Osteoblast (primary cell): Measurements from ENCODE around the gene ACBD5. TPM values are rescaled to one million over a fixed set of nuclear protein-coding genes. Genes with fewer than 3 reads are reported as not detected.

ENCODE experiments used
- DNase-seq: peaks from one replicate; pipeline ENCODE4 v3.0.0; 2011; ENCODE audit warnings: low spot score, mixed read lengths; ENCODE audit not compliant: insufficient read length; ENCODE audit errors: missing footprints
- H2AFZ ChIP-seq: 2 replicates; pipeline ENCODE4 v1.6.0; 2011; ENCODE audit warnings: mild to moderate bottlenecking, low read length
- H3K27ac ChIP-seq: 2 replicates; pipeline ENCODE4 v1.5.1; 2011; ENCODE audit warnings: mild to moderate bottlenecking, low read depth, low read length, moderate library complexity
- H3K27me3 ChIP-seq: 2 replicates; pipeline ENCODE4 v1.6.0; 2012; ENCODE audit warnings: mild to moderate bottlenecking, control low read depth, inconsistent platforms, low read length, moderate library complexity; ENCODE audit not compliant: insufficient read depth
- H3K36me3 ChIP-seq: 2 replicates; pipeline ENCODE4 v1.5.1; 2011; ENCODE audit warnings: mild to moderate bottlenecking, low read length, control low read depth, moderate library complexity; ENCODE audit not compliant: insufficient read depth
- H3K4me1 ChIP-seq: 2 replicates; pipeline ENCODE4 v1.5.1; 2011; ENCODE audit warnings: mild to moderate bottlenecking, low read length, control low read depth, moderate library complexity; ENCODE audit not compliant: insufficient read depth
- H3K4me2 ChIP-seq: 2 replicates; pipeline ENCODE4 v1.6.0; 2011; ENCODE audit warnings: mild to moderate bottlenecking, low read length; ENCODE audit not compliant: insufficient read depth
- H3K4me3 ChIP-seq: fragments of 200-600 bp; sonication (generic); 3 replicates; pipeline ENCODE4 v1.5.1; 2012; ENCODE audit warnings: mild to moderate bottlenecking, low read length, inconsistent platforms; ENCODE audit not compliant: insufficient read depth
- H3K79me2 ChIP-seq: 2 replicates; pipeline ENCODE4 v1.6.0; 2012; ENCODE audit warnings: mild to moderate bottlenecking, low read length, control low read depth, inconsistent platforms; ENCODE audit not compliant: insufficient read depth
- H3K9me3 ChIP-seq: 2 replicates; pipeline ENCODE4 v1.5.1; 2011; ENCODE audit warnings: low read depth, low read length, control low read depth
- H4K20me1 ChIP-seq: 2 replicates; pipeline ENCODE4 v1.6.0; 2012; ENCODE audit warnings: mild to moderate bottlenecking, low read length, control low read depth; ENCODE audit not compliant: insufficient read depth
- total RNA-seq: library from RNA; depleted of rRNA; stranded (reverse); fragments of >200 nt; gene quantifications from 2 replicates; pipeline ENCODE4 v1.2.3, GENCODE V29; 2012
- TF ChIP-seq, protein P1 (sequence below): IDR thresholded peaks from 2 replicates; pipeline ENCODE4 v1.5.1; 2011; ENCODE audit warnings: mild to moderate bottlenecking, low read depth, low read length, moderate library complexity; ENCODE audit errors: extremely low read depth

Gene ACBD5
- total RNA-seq, 1 donor = 23.2 TPM

DNA sequence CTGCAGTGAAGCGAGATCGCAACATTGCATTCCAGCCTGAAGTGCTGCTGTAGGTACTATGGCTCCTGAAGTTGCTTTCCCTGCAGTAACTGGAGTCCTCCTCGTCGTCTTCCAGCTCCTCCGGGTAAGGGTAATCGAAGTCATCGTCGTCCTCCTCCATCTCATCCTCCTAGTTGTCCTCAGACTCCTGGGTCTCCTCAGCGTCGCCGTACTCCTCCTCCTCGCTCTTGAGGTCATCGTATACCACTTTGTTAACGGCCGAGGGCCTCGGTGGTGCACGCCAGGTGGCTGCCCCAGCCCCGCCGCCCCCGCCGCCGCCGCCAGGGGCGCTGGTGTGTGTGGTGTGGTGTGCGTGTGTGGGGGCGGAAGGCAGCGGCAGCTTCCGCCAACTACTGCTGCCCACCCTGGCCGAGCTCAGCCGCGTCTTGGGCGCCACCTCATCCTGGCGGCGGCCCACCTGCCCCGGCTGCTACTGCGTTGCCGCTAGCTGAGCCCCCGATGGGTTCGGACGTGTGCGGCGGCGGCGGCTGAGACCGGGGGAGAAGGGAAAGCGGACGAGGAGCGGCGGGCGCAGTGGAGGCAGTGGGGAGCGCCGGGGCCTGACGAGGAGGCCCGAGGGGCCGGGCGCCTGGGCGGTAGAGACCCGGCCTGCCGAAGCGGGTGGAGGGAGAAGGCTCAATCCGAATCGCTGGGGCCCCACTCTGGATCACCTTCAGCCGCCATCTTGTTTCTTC is 11.8 kb upstream of the ACBD5 start:
- peaks cover 3% of the 10 kb centered on the region for H3K27me3 ChIP-seq
- peak overlapping the region; percentile 41 for H3K27ac ChIP-seq
- H3K4me1 ChIP-seq = no peaks in the 10 kb centered on the region
- H3K79me2 ChIP-seq = no peaks in the 10 kb centered on the region
- peak overlapping the region; percentile 78 for H3K4me2 ChIP-seq
- H3K36me3 ChIP-seq = no peaks in the 10 kb centered on the region
- no peaks in the 10 kb centered on the region for H3K9me3 ChIP-seq
- H2AFZ ChIP-seq = peak overlapping the region; percentile 94
- TF ChIP-seq, protein P1, sequence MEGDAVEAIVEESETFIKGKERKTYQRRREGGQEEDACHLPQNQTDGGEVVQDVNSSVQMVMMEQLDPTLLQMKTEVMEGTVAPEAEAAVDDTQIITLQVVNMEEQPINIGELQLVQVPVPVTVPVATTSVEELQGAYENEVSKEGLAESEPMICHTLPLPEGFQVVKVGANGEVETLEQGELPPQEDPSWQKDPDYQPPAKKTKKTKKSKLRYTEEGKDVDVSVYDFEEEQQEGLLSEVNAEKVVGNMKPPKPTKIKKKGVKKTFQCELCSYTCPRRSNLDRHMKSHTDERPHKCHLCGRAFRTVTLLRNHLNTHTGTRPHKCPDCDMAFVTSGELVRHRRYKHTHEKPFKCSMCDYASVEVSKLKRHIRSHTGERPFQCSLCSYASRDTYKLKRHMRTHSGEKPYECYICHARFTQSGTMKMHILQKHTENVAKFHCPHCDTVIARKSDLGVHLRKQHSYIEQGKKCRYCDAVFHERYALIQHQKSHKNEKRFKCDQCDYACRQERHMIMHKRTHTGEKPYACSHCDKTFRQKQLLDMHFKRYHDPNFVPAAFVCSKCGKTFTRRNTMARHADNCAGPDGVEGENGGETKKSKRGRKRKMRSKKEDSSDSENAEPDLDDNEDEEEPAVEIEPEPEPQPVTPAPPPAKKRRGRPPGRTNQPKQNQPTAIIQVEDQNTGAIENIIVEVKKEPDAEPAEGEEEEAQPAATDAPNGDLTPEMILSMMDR = peak; percentile 14
- H4K20me1 ChIP-seq = no peaks in the 10 kb centered on the region
- H3K4me3 ChIP-seq = peak overlapping the region; percentile 78
- DNase-seq = peak; percentile 97

DNA sequence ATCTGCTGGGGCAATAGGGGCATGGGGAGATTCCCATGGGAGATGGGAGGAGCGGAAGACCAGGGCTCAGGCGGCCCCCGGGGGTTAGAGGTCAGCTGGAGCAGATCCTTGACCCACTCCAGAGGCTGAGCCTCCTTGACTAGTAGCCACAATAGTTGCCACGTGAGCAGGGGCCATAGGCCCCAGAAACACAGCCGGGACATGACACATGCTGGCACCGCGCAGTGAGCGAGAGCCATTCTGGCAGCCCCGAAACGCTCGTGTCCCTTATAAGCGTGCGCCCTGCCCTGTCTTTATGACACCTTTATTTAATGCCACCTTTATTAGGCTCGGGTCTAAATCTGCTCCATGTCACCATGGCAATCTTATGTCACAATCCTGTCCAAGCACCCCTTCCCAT is 11.0 kb upstream of the ACBD5 start:
- H3K9me3 ChIP-seq = no peaks in the 10 kb centered on the region
- no peak overlapping the region for H2AFZ ChIP-seq
- no peaks in the 10 kb centered on the region for H3K79me2 ChIP-seq
- no peak overlapping the region for H3K4me3 ChIP-seq
- H3K4me1 ChIP-seq = no peaks in the 10 kb centered on the region
- H4K20me1 ChIP-seq = no peaks in the 10 kb centered on the region
- TF ChIP-seq, protein P1 = no peak
- H3K27me3 ChIP-seq = no peaks in the 10 kb centered on the region
- H3K36me3 ChIP-seq = no peaks in the 10 kb centered on the region
- no peak for DNase-seq
- H3K27ac ChIP-seq = no peak overlapping the region
- H3K4me2 ChIP-seq = no peak overlapping the region

DNA sequence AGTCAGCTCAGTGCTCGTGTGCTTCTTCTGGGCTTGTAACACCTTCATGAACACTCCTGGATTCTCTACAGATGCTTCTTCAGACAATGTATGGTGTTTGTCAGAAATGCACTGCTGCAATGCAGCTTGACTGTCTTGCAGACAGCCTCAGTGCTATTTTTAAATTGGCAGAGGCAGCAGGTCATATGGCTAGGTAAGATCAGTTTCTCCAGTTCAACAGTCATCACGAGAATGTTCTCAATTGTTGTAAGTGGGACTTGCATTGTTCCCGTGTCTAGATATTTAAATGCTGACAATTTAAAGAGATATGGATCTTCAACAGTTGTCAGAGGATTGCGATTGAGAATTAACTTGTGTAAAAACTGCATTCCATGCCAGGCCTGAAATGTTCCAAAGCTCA is 7.6 kb upstream of the ACBD5 start:
- Histone ChIP-seq H3K4me2 (no peak overlapping the region), H3K79me2 (no peaks in the 10 kb centered on the region), H3K27ac (no peak overlapping the region), H3K4me1 (peaks cover 2% of the 10 kb centered on the region), H2AFZ (no peak overlapping the region), H4K20me1 (no peaks in the 10 kb centered on the region), H3K36me3 (no peaks in the 10 kb centered on the region), H3K27me3 (no peaks in the 10 kb centered on the region), H3K4me3 (no peak overlapping the region), H3K9me3 (no peaks in the 10 kb centered on the region)
- TF ChIP-seq, protein P1 = no peak
- no peak for DNase-seq

DNA sequence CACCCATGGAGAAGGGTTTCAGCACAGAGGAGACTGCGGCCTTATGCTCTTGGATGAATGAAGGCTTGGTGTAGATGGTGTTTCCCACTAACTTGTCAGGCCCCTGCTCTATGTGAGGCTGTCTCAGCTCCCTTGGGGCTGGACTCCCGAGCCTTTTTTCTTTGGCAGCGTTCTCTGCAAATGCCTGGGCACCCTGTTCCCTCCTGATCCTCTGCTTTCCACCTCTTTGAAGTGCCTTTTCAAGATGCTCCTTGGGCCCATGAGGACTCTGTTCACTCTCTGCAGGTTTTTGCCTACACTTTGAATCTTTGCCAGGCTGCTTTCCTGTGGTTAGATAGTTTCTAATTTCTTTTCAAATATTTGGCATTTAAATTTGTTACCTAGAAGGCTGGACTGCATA is 6.8 kb upstream of the ACBD5 start:
- Histone ChIP-seq H3K36me3 (no peaks in the 10 kb centered on the region), H3K4me3 (no peak overlapping the region), H3K9me3 (no peaks in the 10 kb centered on the region), H3K27ac (no peak overlapping the region), H3K4me1 (peaks cover 8% of the 10 kb centered on the region), H2AFZ (no peak overlapping the region), H3K27me3 (no peaks in the 10 kb centered on the region), H3K79me2 (no peaks in the 10 kb centered on the region), H3K4me2 (no peak overlapping the region), H4K20me1 (no peaks in the 10 kb centered on the region)
- DNase-seq = no peak
- TF ChIP-seq, protein P1 = no peak
